22Rv1 (cell line): ENCODE data around the gene SRI.
"Not testable (repeated sequence)": the region's sequence is repeated elsewhere in the genome, so short reads cannot be mapped to it uniquely, and the experiment has no call there.

Source experiments
- H3K27ac ChIP-seq: fragments of 450-650 bp; 2 replicates; pipeline ENCODE4 v1.5.1; 2017
- CTCF ChIP-seq: fragments of 450-650 bp; IDR thresholded peaks from 2 replicates; pipeline ENCODE4 v1.5.1; 2017; ENCODE audit warnings: mild to moderate bottlenecking
- ZFX ChIP-seq: fragments of 450-650 bp; IDR thresholded peaks from 2 replicates; pipeline ENCODE4 v1.6.1; 2017; ENCODE audit warnings: antibody characterized with exemption, borderline replicate concordance

SRI gene

DNA sequence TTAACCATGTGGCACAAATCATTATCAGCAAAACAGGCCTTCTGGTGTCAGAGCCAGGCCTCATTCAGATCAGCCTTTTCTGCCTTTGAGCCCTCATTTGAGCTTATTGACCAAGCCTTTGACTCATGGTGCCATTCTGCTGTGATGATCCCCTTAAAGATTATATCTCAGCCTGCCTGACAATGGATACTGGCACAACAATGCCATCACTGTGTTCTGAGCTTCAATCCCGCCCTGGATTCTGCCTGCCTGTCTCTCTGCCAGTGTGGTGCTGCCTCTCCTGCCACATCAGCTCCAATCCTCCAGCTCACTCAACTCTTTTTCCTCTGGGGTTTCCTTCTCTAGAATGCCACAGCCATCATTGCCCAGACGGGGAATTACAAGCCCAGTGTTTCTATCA, 52.6 kb downstream of the SRI start:
- TF ChIP-seq ZFX = no peak
- no peak for TF ChIP-seq CTCF
- no peak overlapping the region for H3K27ac ChIP-seq

- TF ChIP-seq ZFX = no peak
These were observed 54.1 kb downstream of the SRI start for GRCh38 chr7:88165697-88166096.

GRCh38 chr7:88159741-88160140, 60.1 kb downstream of the SRI start:
- not testable (repeated sequence) for H3K27ac ChIP-seq

More at GRCh38 chr7:88165697-88166096, 54.1 kb downstream of the SRI start:
- no peak overlapping the region for H3K27ac ChIP-seq

DNA sequence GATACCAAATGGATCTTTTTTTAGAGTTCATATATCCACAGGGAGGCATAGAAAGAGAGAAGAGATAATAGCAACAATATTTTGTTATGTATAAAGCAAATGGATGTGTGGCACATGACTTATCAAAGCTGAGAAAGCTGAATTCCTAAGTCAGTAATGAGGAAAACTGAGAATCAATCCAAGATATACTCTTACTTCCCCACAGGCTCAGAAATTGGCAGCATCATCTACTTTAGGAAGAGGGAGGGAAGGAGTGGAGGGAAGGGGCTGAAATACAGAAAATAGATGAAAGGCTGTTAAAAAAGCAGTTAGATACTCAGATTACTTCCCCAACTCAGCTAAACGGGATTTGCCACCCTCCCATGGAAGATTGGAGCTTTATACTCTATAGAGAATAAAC, 63.5 kb downstream of the SRI start:
- TF ChIP-seq ZFX (no peak), CTCF (no peak)
- no peak overlapping the region for H3K27ac ChIP-seq

DNA sequence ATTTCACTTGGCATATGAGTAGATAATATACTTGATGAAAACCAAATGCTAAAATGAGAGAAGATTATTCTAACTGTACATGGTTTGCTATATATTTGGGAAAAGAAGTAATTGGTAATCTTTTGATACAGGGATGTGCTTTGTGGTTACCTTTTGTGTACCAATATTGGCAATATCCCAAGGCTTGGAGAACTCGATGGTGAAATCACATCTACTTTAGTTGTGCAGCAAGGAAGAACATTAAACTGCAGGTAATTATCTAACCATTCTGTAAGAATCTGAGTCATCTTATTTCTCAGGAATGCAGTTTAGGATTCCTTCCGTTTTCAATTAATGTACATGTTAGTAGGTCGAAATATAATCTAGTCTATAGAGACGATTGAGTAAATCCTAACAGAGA, 64.1 kb downstream of the SRI start:
- H3K27ac ChIP-seq = no peak overlapping the region

More for the DNA sequence above, 64.1 kb downstream of the SRI start:
- no peak for TF ChIP-seq CTCF
- no peak for TF ChIP-seq ZFX
